Right lobe of liver (tissue), 6 donors: ENCODE data around the gene TRIM71. TPM values are rescaled to one million over a fixed set of nuclear protein-coding genes. Genes with fewer than 3 reads are reported as not detected.

ENCODE experiments used
- ATAC-seq, 4 donors: fragments of 200-7000 bp; cut with Tn5 transposase; one replicate each; pipeline ENCODE4 v1.9.1; 2020; ENCODE audit warnings: mild to moderate bottlenecking in 4 of 4, moderate library complexity in 4 of 4
- DNase-seq, 3 donors: peaks; one replicate each; pipeline ENCODE4 v3.0.0-alpha.2; 2020
- H3K27ac ChIP-seq, 3 donors: fragments of 200-600 bp; one replicate each; pipeline ENCODE4 v1.8.0; 2022
- H3K27me3 ChIP-seq, 2 donors: fragments of 200-600 bp; one replicate each; pipeline ENCODE4 v1.8.0; 2022
- H3K36me3 ChIP-seq, 4 donors: fragments of 200-600 bp; sonication (generic) in 1 of 4; one replicate each; pipeline versions ENCODE4 v1.5.1 to v1.8.0; 2017 to 2022; ENCODE audit warnings: control low read depth in 1 of 4
- H3K4me1 ChIP-seq, 4 donors: fragments of 200-600 bp; sonication (generic) in 1 of 4; one replicate each; pipeline versions ENCODE4 v1.5.1 to v1.8.0; 2017 to 2022; ENCODE audit warnings: control low read depth in 1 of 4
- H3K4me3 ChIP-seq, 3 donors: fragments of 200-600 bp; one replicate each; pipeline ENCODE4 v1.8.0; 2022
- H3K9me3 ChIP-seq, 4 donors: fragments of 200-600 bp; sonication (generic) in 1 of 4; one replicate each; pipeline versions ENCODE4 v1.5.1 to v1.8.0; 2017 to 2022; ENCODE audit warnings: control low read depth in 1 of 4
- POLR2A ChIP-seq: fragments of 450-650 bp; IDR thresholded peaks from one replicate; pipeline ENCODE4 v1.6.1; 2017; ENCODE audit warnings: antibody characterized with exemption, mild to moderate bottlenecking
- WGBS: methylation state at CpG from one replicate; pipeline ENCODE4 v1.1.6; 2018; ENCODE audit warnings: low coverage, low lambda C conversion rate; ENCODE audit not compliant: insufficient coverage; ENCODE audit errors: missing lambda C conversion rate; 5-methylcytosine and 5-hydroxymethylcytosine counted together
- intact Hi-C, 2 donors: fragments of 100-400 bp; cut with DNase I; formaldehyde crosslinking; loops; one replicate each; pipeline versions ENCODE4 v1.11.2 to v1.14.1; 2022
- total RNA-seq, 6 experiments: library from RNA; depleted of rRNA in 2 of 6; stranded (reverse); fragments of >200 nt in 2 of 6; fragmentation: NEBNext Ultra II Directional in 3 of 6; extraction: Animal tissue kit (Norgen Biotek cat#: 25700) in 3 of 6; gene quantifications; one replicate each; pipeline versions ENCODE4 v1.1.0 to v1.2.4, GENCODE V29; 2016 to 2023
- TF ChIP-seq, protein P1 (sequence below), 4 donors: fragments of 200-600 bp in 3 of 4; fragments of 450-650 bp in 1 of 4; IDR thresholded peaks; one replicate each; pipeline versions ENCODE4 v1.5.1 to v1.8.0; 2016 to 2022; ENCODE audit warnings: antibody characterized with exemption in 4 of 4, mild to moderate bottlenecking in 2 of 4
- donor health status: DM: no; HTN: yes; CAD: no.
- donor health status: DM: no; HTN: no; CAD: no.
- donor health status: DM: no; HTN: no; CAD: no.
- donor health status: DM: no; HTN: yes; CAD: no.
- donor health status: DM: no; HTN: yes; CAD: no.

TRIM71 gene
- total RNA-seq, 6 experiments from 2014 or later = not detected

DNA sequence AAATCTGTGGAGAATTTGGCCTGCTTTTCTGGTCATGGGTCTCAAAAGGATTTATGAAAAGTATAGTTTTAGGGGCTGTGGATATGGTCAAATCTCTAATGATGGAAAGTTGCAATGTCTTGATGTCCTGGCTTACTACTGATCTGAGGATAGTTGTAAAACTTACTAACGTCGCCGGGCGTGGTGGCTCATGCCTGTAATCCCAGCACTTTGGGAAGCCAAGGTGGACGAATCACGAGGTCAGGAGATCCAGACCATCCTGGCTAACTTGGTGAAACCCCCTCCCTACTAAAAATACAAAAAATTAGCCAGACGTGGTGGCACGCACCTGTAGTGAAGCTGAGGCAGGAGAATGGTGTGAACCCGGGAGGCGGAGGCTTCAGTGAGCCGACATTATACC, 19.6 kb downstream of the TRIM71 start:
- no peak for ATAC-seq
- H3K9me3 ChIP-seq = no peaks in the 10 kb centered on the region
- no peak overlapping the region for H3K27ac ChIP-seq
- no peaks in the 10 kb centered on the region for H3K36me3 ChIP-seq
- TF ChIP-seq, protein P1, sequence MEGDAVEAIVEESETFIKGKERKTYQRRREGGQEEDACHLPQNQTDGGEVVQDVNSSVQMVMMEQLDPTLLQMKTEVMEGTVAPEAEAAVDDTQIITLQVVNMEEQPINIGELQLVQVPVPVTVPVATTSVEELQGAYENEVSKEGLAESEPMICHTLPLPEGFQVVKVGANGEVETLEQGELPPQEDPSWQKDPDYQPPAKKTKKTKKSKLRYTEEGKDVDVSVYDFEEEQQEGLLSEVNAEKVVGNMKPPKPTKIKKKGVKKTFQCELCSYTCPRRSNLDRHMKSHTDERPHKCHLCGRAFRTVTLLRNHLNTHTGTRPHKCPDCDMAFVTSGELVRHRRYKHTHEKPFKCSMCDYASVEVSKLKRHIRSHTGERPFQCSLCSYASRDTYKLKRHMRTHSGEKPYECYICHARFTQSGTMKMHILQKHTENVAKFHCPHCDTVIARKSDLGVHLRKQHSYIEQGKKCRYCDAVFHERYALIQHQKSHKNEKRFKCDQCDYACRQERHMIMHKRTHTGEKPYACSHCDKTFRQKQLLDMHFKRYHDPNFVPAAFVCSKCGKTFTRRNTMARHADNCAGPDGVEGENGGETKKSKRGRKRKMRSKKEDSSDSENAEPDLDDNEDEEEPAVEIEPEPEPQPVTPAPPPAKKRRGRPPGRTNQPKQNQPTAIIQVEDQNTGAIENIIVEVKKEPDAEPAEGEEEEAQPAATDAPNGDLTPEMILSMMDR (IDR thresholded peaks at IDR 0.05) = no peak
- no peak for TF ChIP-seq POLR2A
- WGBS = 80% methylated on average over 10 of the region's 11 CpGs
- intact Hi-C loops = no loop called here
- DNase-seq = no peak
- H3K27me3 ChIP-seq = no peaks in the 10 kb centered on the region
- H3K4me3 ChIP-seq = no peak overlapping the region
- no peaks in the 10 kb centered on the region for H3K4me1 ChIP-seq

DNA sequence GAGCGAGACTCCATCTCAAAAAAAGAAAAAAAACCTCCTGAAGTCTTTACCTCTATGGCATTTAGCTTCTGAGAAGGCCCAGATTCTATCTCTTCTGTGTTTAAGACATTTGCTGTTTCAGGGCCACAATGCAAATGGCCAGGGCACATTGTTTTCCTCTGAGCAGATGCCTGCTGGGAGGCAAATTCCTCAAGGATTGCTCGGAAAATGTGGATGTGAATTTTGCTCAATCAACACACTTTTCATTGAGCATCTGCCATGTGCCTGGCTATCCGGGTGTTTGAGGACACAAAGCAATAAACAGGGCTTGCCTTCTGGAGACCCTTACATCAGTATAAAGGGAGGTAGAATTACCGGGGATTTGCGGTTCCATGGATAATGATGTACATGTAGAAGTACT, 20.0 kb downstream of the TRIM71 start:
- Histone ChIP-seq H3K27me3 (no peaks in the 10 kb centered on the region), H3K27ac (no peak overlapping the region), H3K9me3 (no peaks in the 10 kb centered on the region), H3K4me1 (no peaks in the 10 kb centered on the region), H3K36me3 (no peaks in the 10 kb centered on the region), H3K4me3 (no peak overlapping the region)
- WGBS = 98% methylated on average over 4 of the region's 5 CpGs
- DNase-seq = no peak
- ATAC-seq = no peak
- TF ChIP-seq POLR2A = no peak
- TF ChIP-seq, protein P1 (IDR thresholded peaks at IDR 0.05) = no peak
- intact Hi-C loops = no loop called here

DNA sequence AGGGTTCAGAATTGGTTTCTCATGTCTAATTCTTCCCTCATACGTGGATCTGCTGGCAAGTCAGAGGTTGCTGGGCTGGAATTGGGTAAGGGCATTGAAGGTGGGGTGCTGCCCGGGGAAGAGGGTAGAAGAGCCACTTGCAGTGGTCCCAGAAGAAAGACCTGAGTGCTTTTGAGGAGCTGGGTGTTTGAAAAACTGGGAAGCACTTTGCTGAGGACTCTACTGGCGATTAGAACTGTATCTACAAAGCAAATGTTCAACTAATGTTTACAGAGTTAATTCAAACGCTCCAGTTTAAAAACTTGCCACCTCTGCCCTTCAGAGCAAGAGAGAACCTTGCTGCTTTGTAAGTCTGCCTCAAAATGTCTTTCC, 21.9 kb downstream of the TRIM71 start:
- ATAC-seq = peak in 2 of 4 donors; percentile 58 to 61
- Histone ChIP-seq H3K4me3 (no peak overlapping the region), H3K27me3 (no peaks in the 10 kb centered on the region), H3K9me3 (no peaks in the 10 kb centered on the region), H3K36me3 (no peaks in the 10 kb centered on the region), H3K27ac (no peak overlapping the region), H3K4me1 (no peaks in the 10 kb centered on the region)
- TF ChIP-seq POLR2A = no peak
- TF ChIP-seq, protein P1 (IDR thresholded peaks at IDR 0.05) = no peak
- intact Hi-C loops = no loop called here
- DNase-seq = no peak
- 25% methylated on average over 4 of the region's 4 CpGs for WGBS

DNA sequence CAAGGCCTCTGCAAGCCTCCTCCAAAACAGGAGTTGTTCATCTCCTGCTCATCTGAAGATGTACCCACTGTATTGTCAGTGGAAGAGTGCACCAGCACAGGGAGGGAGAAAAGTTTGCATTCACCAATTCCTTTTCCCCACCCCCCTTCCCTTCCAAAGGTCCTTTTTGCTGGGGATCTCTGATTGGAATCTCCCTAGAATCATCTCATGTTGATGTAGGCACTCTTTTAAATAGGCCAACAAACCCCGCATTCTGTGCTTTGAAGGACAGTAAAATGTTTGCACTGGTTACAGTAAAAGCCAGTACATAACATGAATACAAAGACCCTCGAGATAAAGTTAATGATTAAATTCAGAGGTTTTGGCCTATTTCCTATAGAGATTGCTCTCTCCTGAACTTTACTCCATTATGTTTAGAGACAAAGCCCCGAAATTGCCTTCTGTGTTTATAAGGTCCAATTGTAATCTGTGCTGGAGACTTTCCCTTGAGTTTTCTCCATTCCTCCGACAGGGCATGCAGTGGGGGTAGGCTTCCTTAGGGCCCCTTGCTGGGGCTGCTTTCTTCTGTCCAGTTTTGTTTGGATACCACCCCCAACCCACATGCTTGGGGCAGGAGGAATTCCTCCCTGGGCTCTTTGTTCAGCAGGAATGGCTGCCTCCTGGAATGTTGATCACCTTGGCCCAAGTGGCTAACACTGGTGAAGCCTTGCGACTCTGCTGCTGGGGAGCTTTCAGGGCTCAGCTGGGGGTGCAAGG, 22.5 kb downstream of the TRIM71 start:
- TF ChIP-seq, protein P1 (IDR thresholded peaks at IDR 0.05) = no peak
- no peak for TF ChIP-seq POLR2A
- WGBS = 21% methylated on average over 4 of the region's 5 CpGs
- H3K27ac ChIP-seq = no peak overlapping the region
- H3K4me1 ChIP-seq = no peaks in the 10 kb centered on the region
- ATAC-seq (peak in 3 of 4 donors; percentile 53 to 75 (median 60)), DNase-seq (no peak)
- no peaks in the 10 kb centered on the region for H3K27me3 ChIP-seq
- H3K4me3 ChIP-seq = no peak overlapping the region
- H3K9me3 ChIP-seq = no peaks in the 10 kb centered on the region
- no peaks in the 10 kb centered on the region for H3K36me3 ChIP-seq
- intact Hi-C loops = no loop called here
